VCaP (cell line): ENCODE results near the gene MERTK.
A peak's percentile ranks its signal among the peaks of the same experiment; 100 is the strongest.
"Not testable (repeated sequence)": the region's sequence is repeated elsewhere in the genome, so short reads cannot be mapped to it uniquely, and the experiment has no call there.

Source experiments
- H3K27ac ChIP-seq: fragments of 450-650 bp; 2 replicates; pipeline ENCODE4 v1.5.1; 2017
- TF ChIP-seq, protein P1 (sequence below): fragments of 450-650 bp; conservative IDR thresholded peaks from 2 replicates; pipeline ENCODE4 v1.5.1; 2017; ENCODE audit warnings: mild to moderate bottlenecking, moderate library complexity

The MERTK gene

DNA sequence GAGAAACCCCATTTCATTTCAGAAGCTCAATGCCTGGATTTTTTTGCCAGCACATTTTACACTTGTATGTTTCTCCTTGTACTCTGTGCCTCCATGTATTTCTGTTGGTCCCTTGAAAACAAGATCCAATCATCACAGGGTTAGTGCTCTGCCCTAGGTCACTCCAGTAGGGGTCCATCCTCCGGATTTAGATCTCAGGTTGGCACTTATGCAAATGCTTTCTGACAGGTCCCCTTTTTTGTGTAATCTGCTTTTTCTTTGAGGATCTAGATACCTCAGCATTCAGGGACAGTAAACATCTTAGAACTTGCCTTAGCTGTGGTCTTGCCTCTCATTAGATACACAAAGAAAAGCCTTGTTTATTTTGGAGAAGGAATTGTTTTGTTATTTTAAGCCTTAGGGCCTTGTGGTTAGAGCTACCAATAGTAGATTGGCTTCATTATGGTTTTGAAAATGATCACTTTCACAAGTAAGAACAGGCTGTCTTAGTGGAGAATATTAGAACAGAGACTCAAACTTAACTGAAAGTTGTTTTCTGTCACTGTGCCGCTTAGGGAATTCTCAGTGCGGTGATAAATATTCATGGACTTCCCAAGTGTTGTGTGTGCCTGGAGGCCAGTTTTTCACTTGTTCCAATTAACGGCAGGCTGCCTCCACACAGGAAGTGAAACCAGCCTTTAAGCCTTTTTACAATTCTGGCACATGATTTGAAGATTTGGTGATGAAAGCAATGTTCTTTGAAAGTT, 7.8 kb downstream of the MERTK start:
- TF ChIP-seq, protein P1, sequence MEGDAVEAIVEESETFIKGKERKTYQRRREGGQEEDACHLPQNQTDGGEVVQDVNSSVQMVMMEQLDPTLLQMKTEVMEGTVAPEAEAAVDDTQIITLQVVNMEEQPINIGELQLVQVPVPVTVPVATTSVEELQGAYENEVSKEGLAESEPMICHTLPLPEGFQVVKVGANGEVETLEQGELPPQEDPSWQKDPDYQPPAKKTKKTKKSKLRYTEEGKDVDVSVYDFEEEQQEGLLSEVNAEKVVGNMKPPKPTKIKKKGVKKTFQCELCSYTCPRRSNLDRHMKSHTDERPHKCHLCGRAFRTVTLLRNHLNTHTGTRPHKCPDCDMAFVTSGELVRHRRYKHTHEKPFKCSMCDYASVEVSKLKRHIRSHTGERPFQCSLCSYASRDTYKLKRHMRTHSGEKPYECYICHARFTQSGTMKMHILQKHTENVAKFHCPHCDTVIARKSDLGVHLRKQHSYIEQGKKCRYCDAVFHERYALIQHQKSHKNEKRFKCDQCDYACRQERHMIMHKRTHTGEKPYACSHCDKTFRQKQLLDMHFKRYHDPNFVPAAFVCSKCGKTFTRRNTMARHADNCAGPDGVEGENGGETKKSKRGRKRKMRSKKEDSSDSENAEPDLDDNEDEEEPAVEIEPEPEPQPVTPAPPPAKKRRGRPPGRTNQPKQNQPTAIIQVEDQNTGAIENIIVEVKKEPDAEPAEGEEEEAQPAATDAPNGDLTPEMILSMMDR = no peak
- peak overlapping the region; percentile 87 for H3K27ac ChIP-seq

DNA sequence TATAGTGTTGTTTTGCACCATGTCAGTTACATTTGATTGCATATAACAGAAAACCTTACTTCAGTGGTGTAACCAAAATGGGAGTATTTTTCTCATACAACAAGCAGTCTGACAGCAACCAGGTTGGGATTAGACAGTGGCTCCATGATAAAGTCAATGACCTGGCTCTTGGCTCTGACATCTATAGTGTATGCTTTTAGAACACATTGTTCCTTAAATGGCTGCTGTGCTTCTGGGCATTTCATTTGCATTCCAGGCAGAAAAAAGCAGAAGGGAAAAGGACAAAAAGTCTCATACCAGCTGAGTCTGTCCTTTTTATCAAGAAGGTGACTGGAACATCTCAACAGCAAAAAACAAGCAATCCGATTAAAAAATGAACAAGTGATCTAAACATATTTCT, 10.2 kb downstream of the MERTK start:
- H3K27ac ChIP-seq = peak overlapping the region; percentile 87; the same call in 1 of the 2 replicates
- TF ChIP-seq, protein P1 = no peak

DNA sequence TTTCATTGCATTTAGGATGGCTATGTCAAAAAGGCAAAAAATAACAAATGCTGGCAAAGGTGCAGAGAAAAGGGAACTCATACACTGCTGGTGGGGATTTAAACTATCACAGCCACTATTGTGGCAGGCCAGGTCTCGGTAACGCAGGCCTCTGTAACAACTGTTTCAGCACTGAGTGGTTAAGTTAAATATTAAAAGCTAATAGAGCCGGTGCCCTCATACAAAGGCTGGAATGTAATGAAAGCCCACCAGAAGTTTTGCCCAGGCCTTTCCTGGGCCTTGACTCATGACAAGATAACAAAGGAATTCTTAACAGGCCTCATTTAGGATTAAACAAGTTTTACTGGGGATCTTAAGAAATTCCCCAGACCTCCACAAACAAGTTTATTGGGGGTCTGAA, 10.7 kb downstream of the MERTK start:
- peak overlapping the region; percentile 87; the same call in 1 of the 2 replicates for H3K27ac ChIP-seq

DNA sequence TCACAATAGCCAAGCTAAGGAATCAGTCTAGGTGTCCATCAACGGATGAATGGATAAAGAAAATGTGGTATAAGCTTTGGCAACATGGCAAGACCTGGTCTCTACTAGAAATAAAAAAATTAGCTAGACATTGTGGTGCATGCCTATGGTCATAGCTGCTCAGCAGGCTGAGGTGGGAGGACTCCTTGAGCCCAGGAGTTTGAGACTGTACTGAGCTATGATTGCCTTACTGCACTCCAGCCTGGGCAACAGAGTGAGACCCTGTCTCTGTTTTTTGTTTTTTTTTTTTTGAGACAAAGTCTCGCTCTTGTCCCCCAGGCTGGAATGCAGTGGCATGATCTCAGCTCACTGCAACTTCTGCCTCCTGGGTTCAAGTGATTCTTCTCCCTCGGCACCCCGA, 11.6 kb downstream of the MERTK start:
- not testable (repeated sequence) for H3K27ac ChIP-seq

More for the DNA sequence above, 10.7 kb downstream of the MERTK start:
- TF ChIP-seq, protein P1 = no peak

DNA sequence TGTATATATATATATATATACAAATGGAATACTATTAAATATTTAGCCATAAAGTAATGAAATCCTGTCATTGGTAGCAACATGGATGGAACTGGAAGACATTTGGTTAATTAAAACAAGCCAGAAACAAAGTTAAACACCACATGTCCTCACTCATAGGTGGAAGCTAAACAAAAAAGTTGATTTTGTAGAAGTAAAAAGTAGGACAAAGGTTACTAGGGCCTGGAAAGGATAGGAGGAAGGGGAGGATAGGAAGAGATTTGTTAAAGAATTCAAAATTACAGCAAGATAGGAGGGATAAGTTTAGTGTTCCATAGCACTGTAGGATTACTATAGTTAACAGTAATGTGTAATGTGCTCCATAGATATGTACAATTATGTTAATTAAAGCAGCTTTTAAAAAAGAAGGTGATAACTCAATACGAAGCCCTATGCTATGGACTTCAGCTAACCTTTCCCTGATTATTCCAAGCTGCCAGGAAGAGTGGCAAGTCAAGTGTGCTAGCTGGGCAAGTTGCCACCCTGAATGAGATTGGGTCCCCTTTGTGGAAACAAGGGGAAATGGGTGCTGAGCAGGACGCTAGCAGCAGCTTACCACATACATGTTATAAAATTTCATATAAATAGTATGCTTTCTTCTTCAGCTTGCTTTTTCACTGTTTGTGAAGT, 12.3 kb downstream of the MERTK start:
- H3K27ac ChIP-seq = no peak overlapping the region
- TF ChIP-seq, protein P1 = no peak

DNA sequence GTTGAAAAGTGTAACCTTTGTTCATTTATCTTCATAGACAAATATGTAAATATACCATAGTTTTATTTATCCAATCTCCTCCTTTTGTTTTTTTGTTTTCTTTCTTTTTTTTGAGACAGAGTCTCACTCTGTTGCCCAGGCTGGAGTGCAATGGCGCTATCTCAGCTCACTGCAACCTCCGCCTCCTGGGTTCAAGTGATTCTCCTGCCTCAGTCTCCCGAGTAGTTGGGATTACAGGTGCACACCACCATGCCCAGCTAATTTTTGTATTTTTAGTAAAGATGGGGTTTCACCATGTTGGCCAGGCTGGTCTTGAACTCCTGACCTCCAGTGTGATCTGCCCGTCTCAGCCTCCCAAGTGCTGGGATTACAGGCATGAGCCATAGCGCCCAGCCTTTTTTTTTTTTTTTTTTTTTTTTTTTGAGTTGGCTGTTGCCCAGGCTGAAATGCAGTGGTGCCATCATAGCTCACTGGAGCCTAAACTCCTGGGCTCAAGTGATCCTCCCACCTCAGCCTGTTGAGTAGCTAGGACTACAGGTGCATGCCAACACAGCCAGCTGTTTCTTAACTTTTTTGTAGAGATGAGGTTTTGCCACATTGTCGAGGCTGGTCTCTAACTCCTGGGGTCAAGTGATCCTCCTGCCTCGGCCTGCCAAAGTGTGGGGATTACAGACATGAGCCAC, 13.0 kb downstream of the MERTK start:
- not testable (repeated sequence) for H3K27ac ChIP-seq

DNA sequence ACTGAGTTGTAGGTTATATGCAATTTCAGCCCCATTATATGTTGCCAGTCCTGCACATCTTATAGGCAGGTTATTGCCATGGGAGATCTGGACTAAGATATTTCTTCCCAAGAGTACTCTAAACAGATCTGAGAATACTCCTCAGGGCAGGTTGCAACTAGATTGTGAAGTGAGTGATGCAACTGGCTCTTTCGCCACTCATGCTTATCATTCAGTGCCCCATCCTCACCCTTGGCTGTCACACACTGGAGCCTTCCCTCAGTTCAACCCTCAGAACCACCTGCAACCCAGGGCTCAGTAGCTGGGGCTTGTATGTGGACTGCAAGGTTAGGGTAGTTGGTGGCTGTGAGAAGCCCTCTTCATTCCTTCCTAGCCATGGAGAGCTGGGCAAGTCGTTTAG, 14.1 kb downstream of the MERTK start:
- TF ChIP-seq, protein P1 = no peak

DNA sequence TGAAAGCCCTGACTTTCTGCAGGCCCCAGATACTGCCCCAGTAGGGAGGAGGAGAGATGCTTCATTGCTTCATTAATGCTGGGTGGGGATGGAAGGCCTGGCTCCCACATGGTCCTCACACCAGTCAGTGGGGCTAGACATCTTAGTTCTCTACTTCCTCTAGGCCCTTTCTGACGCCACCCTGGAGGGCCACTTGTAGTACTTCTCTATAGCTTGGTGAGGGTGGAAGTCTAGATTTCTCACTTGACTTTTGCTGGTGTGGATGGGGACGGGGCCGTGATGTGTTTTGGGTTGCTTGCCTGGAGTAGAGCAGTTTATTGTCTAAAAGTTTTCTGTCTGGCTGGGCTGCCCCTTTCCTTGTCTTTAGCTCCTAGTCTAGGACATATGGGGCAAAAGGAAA, 18.7 kb downstream of the MERTK start:
- TF ChIP-seq, protein P1 = no peak
- no peak overlapping the region for H3K27ac ChIP-seq

More for the DNA sequence above, 14.1 kb downstream of the MERTK start:
- no peak overlapping the region for H3K27ac ChIP-seq
